ENCODE data around the gene SMIM41.

DNA sequence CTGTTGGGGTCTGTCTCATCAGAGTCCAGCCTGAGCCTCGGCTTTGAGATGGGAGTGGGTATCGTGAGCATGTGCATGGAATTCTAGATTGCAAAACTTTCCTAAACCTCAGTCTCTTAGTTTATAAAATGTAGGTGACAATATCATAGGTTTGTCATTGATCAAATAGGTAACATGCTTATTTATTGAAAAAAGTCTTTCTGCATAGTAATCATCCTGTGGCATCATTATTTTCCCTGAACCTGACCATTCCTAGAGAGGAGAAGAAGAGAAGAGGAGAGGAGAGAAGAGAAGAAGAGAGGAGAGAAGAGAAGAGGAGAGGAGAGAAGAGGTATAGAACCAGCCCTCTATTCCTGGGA, 4.1 kb downstream of the SMIM41 start:
- TF ChIP-seq CTCF (IDR thresholded peaks at IDR 0.05) (peak in 1 of 12 donors; percentile 46), POLR2A (IDR thresholded peaks at IDR 0.05) (no peak)
